A375 (cell line): ENCODE results near the gene PPP1R2C. TPM values are rescaled to one million over a fixed set of nuclear protein-coding genes. Genes with fewer than 3 reads are reported as not detected.

Experiments
- total RNA-seq: library from RNA; depleted of rRNA; stranded (reverse); fragments of >200 nt; shearing (Covaris generic); gene quantifications from 2 replicates; pipeline ENCODE4 v1.2.3, GENCODE V29; 2014; rRNA removed

PPP1R2C gene
- total RNA-seq = not detected in 2 replicates

GRCh38 chrX:42778096-42778495, at the start of gene PPP1R2C:
Gene PPP1R2C, minus strand, starts transcription at chrX:42778163. Its CDS starts 84 bp downstream, at chrX:42778079.

